SK-N-SH treated with all-trans-retinoic acid at 6 μM for 48 hours (cell line): ENCODE measurements around the gene ASB13.

Experiments used
- ATAC-seq: fragments of 200-7000 bp; cut with Tn5 transposase; 3 replicates; pipeline ENCODE4 v1.9.1; 2020; ENCODE audit warnings: mild to moderate bottlenecking, moderate library complexity
- ARNTL ChIP-seq: fragments of 450-650 bp; formaldehyde crosslinking; IDR thresholded peaks from 2 replicates; pipeline ENCODE4 v1.5.0; 2020; ENCODE audit warnings: low read depth, mild to moderate bottlenecking, moderate library complexity, borderline replicate concordance
- BACH2 ChIP-seq: fragments of 250-450 bp; sonication (Bioruptor Pico); IDR thresholded peaks from 2 replicates; pipeline ENCODE4 v1.9.0; 2021; ENCODE audit warnings: mild to moderate bottlenecking, borderline replicate concordance
- CSDC2 ChIP-seq: fragments of 250-450 bp; sonication (Bioruptor Pico); IDR thresholded peaks from 2 replicates; pipeline ENCODE4 v1.5.0; 2020; ENCODE audit warnings: mild to moderate bottlenecking, moderate library complexity
- ESRRG ChIP-seq: fragments of 250-450 bp; sonication (Bioruptor Pico); IDR thresholded peaks from 2 replicates; pipeline ENCODE4 v1.6.1; 2021; ENCODE audit warnings: mild to moderate bottlenecking
- GLIS3 ChIP-seq: fragments of 250-450 bp; sonication (Bioruptor Pico); IDR thresholded peaks from 2 replicates; pipeline ENCODE4 v1.5.0; 2020; ENCODE audit warnings: mild to moderate bottlenecking, moderate library complexity
- ISL1 ChIP-seq: fragments of 250-450 bp; sonication (Bioruptor Pico); IDR thresholded peaks from 2 replicates; pipeline ENCODE4 v2.1.2; 2022; ENCODE audit warnings: mild to moderate bottlenecking, moderate library complexity
- OSR1 ChIP-seq: fragments of 250-450 bp; sonication (Bioruptor Pico); IDR thresholded peaks from 2 replicates; pipeline ENCODE4 v1.8.0; 2022; ENCODE audit warnings: moderate library complexity, mild to moderate bottlenecking, inconsistent platforms
- PATZ1 ChIP-seq: fragments of 250-450 bp; sonication (Bioruptor Pico); IDR thresholded peaks from 2 replicates; pipeline ENCODE4 v1.8.0; 2020; ENCODE audit warnings: mild to moderate bottlenecking, moderate library complexity, borderline replicate concordance
- PPARA ChIP-seq: fragments of 250-450 bp; sonication (Bioruptor Pico); IDR thresholded peaks from 2 replicates; pipeline ENCODE4 v1.5.0; 2020; ENCODE audit warnings: mild to moderate bottlenecking, borderline replicate concordance
- RARB ChIP-seq: fragments of 250-450 bp; sonication (Bioruptor Pico); IDR thresholded peaks from 2 replicates; pipeline ENCODE4 v1.8.0; 2021; ENCODE audit warnings: mild to moderate bottlenecking, moderate library complexity
- SNAI2 ChIP-seq: fragments of 250-450 bp; sonication (Bioruptor Pico); IDR thresholded peaks from 2 replicates; pipeline ENCODE4 v1.5.0; 2020; ENCODE audit warnings: mild to moderate bottlenecking, moderate library complexity
- TCF4 ChIP-seq: fragments of 250-450 bp; sonication (Bioruptor Pico); IDR thresholded peaks from 2 replicates; pipeline ENCODE4 v1.8.0; 2021; ENCODE audit warnings: mild to moderate bottlenecking, moderate library complexity, borderline replicate concordance
- TOX ChIP-seq: fragments of 250-450 bp; sonication (Bioruptor Pico); IDR thresholded peaks from 2 replicates; pipeline ENCODE4 v1.8.0; 2021; ENCODE audit warnings: mild to moderate bottlenecking, moderate library complexity, borderline replicate concordance
- ZC3H10 ChIP-seq: fragments of 250-450 bp; sonication (Bioruptor Pico); IDR thresholded peaks from 2 replicates; pipeline ENCODE4 v1.5.1; 2021; ENCODE audit warnings: mild to moderate bottlenecking, moderate library complexity
- ZFP3 ChIP-seq: fragments of 250-450 bp; sonication (Bioruptor Pico); IDR thresholded peaks from 2 replicates; pipeline ENCODE4 v1.5.0; 2020; ENCODE audit warnings: mild to moderate bottlenecking, moderate library complexity
- ZFP30 ChIP-seq: fragments of 450-650 bp; formaldehyde crosslinking; IDR thresholded peaks from 2 replicates; pipeline ENCODE4 v1.5.0; 2022; ENCODE audit warnings: mild to moderate bottlenecking, moderate library complexity
- ZNF565 ChIP-seq: fragments of 450-650 bp; formaldehyde crosslinking; conservative IDR thresholded peaks from 2 replicates; pipeline ENCODE4 v1.5.0; 2020; ENCODE audit warnings: low read depth, mild to moderate bottlenecking, moderate library complexity
- ZNF70 ChIP-seq: fragments of 450-650 bp; formaldehyde crosslinking; IDR thresholded peaks from 2 replicates; pipeline ENCODE4 v1.5.0; 2020; ENCODE audit warnings: mild to moderate bottlenecking, moderate library complexity
- TF ChIP-seq, protein P1 (sequence below): fragments of 250-450 bp; sonication (Bioruptor Pico); IDR thresholded peaks from 2 replicates; pipeline ENCODE4 v1.5.0; 2020; ENCODE audit warnings: mild to moderate bottlenecking, moderate library complexity
- TF ChIP-seq, protein P2 (sequence below): fragments of 250-450 bp; sonication (Bioruptor Pico); IDR thresholded peaks from 2 replicates; pipeline ENCODE4 v1.5.1; 2020; ENCODE audit warnings: low read depth, mild to moderate bottlenecking, moderate library complexity
- TF ChIP-seq, protein P3 (sequence below): fragments of 250-450 bp; sonication (Bioruptor Pico); IDR thresholded peaks from 2 replicates; pipeline ENCODE4 v1.5.1; 2021; ENCODE audit warnings: mild to moderate bottlenecking, moderate library complexity
- TF ChIP-seq, protein P4 (sequence below): fragments of 250-450 bp; sonication (Bioruptor Pico); IDR thresholded peaks from 2 replicates; pipeline ENCODE4 v1.8.0; 2021; ENCODE audit warnings: low read depth, mild to moderate bottlenecking, moderate library complexity, borderline replicate concordance

The ASB13 gene

GRCh38 chr10:5618829-5619228, 47.6 kb downstream of the ASB13 start:
- ATAC-seq: no peak
- TF ChIP-seq ESRRG (no peak), BACH2 (no peak), ARNTL (CRISPR knock-in tag) (no peak), PPARA (CRISPR knock-in tag) (no peak), ISL1 (no peak), ZC3H10 (no peak)
- TF ChIP-seq, protein P1, sequence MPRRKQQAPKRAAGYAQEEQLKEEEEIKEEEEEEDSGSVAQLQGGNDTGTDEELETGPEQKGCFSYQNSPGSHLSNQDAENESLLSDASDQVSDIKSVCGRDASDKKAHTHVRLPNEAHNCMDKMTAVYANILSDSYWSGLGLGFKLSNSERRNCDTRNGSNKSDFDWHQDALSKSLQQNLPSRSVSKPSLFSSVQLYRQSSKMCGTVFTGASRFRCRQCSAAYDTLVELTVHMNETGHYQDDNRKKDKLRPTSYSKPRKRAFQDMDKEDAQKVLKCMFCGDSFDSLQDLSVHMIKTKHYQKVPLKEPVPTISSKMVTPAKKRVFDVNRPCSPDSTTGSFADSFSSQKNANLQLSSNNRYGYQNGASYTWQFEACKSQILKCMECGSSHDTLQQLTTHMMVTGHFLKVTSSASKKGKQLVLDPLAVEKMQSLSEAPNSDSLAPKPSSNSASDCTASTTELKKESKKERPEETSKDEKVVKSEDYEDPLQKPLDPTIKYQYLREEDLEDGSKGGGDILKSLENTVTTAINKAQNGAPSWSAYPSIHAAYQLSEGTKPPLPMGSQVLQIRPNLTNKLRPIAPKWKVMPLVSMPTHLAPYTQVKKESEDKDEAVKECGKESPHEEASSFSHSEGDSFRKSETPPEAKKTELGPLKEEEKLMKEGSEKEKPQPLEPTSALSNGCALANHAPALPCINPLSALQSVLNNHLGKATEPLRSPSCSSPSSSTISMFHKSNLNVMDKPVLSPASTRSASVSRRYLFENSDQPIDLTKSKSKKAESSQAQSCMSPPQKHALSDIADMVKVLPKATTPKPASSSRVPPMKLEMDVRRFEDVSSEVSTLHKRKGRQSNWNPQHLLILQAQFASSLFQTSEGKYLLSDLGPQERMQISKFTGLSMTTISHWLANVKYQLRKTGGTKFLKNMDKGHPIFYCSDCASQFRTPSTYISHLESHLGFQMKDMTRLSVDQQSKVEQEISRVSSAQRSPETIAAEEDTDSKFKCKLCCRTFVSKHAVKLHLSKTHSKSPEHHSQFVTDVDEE (CRISPR knock-in tag): no peak
- TF ChIP-seq, all 23 proteins: peak for 0

GRCh38 chr10:5618042-5618441, 48.4 kb downstream of the ASB13 start:
- TF ChIP-seq GLIS3 (CRISPR knock-in tag): no peak
- TF ChIP-seq PATZ1 (CRISPR knock-in tag): no peak
- TF ChIP-seq ZNF70: no peak
- TF ChIP-seq ARNTL (CRISPR knock-in tag): no peak
- no peak for TF ChIP-seq TOX (CRISPR knock-in tag)
- TF ChIP-seq SNAI2 (CRISPR knock-in tag): no peak
- no peak for TF ChIP-seq ISL1
- TF ChIP-seq, protein P2, sequence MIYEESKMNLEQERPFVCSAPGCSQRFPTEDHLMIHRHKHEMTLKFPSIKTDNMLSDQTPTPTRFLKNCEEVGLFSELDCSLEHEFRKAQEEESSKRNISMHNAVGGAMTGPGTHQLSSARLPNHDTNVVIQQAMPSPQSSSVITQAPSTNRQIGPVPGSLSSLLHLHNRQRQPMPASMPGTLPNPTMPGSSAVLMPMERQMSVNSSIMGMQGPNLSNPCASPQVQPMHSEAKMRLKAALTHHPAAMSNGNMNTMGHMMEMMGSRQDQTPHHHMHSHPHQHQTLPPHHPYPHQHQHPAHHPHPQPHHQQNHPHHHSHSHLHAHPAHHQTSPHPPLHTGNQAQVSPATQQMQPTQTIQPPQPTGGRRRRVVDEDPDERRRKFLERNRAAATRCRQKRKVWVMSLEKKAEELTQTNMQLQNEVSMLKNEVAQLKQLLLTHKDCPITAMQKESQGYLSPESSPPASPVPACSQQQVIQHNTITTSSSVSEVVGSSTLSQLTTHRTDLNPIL (CRISPR knock-in tag): no peak
- TF ChIP-seq, protein P3, sequence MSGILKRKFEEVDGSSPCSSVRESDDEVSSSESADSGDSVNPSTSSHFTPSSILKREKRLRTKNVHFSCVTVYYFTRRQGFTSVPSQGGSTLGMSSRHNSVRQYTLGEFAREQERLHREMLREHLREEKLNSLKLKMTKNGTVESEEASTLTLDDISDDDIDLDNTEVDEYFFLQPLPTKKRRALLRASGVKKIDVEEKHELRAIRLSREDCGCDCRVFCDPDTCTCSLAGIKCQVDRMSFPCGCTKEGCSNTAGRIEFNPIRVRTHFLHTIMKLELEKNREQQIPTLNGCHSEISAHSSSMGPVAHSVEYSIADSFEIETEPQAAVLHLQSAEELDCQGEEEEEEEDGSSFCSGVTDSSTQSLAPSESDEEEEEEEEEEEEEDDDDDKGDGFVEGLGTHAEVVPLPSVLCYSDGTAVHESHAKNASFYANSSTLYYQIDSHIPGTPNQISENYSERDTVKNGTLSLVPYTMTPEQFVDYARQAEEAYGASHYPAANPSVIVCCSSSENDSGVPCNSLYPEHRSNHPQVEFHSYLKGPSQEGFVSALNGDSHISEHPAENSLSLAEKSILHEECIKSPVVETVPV (CRISPR knock-in tag): no peak
- no peak for TF ChIP-seq BACH2
- TF ChIP-seq RARB (CRISPR knock-in tag): no peak
- TF ChIP-seq ZNF565 (CRISPR knock-in tag): no peak
- no peak for TF ChIP-seq PPARA (CRISPR knock-in tag)
- no peak for TF ChIP-seq ZFP3 (CRISPR knock-in tag)
- TF ChIP-seq ZFP30 (CRISPR knock-in tag): no peak
- TF ChIP-seq TCF4 (CRISPR knock-in tag): no peak
- TF ChIP-seq OSR1 (CRISPR knock-in tag): no peak
- TF ChIP-seq ESRRG: no peak
- TF ChIP-seq, protein P1 (CRISPR knock-in tag): no peak
- no peak for ATAC-seq

GRCh38 chr10:5617521-5617920, 48.9 kb downstream of the ASB13 start:
- ATAC-seq: no peak
- TF ChIP-seq ZFP30 (CRISPR knock-in tag): no peak
- TF ChIP-seq ZC3H10: no peak
- TF ChIP-seq OSR1 (CRISPR knock-in tag): no peak
- TF ChIP-seq TCF4 (CRISPR knock-in tag): no peak
- TF ChIP-seq, protein P4, sequence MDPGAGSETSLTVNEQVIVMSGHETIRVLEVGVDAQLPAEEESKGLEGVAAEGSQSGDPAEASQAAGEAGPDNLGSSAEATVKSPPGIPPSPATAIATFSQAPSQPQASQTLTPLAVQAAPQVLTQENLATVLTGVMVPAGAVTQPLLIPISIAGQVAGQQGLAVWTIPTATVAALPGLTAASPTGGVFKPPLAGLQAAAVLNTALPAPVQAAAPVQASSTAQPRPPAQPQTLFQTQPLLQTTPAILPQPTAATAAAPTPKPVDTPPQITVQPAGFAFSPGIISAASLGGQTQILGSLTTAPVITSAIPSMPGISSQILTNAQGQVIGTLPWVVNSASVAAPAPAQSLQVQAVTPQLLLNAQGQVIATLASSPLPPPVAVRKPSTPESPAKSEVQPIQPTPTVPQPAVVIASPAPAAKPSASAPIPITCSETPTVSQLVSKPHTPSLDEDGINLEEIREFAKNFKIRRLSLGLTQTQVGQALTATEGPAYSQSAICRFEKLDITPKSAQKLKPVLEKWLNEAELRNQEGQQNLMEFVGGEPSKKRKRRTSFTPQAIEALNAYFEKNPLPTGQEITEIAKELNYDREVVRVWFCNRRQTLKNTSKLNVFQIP: no peak
- no peak for TF ChIP-seq BACH2
- no peak for TF ChIP-seq ZNF565 (CRISPR knock-in tag)
- no peak for TF ChIP-seq ISL1
- TF ChIP-seq PPARA (CRISPR knock-in tag): no peak
- TF ChIP-seq, protein P2 (CRISPR knock-in tag): no peak
- no peak for TF ChIP-seq TOX (CRISPR knock-in tag)
- TF ChIP-seq SNAI2 (CRISPR knock-in tag): no peak
- TF ChIP-seq, protein P3 (CRISPR knock-in tag): no peak
- no peak for TF ChIP-seq ARNTL (CRISPR knock-in tag)
- TF ChIP-seq CSDC2 (CRISPR knock-in tag): no peak
